ENCODE data around the gene C1orf159. TPM values are rescaled to one million over a fixed set of nuclear protein-coding genes. Genes with fewer than 3 reads are reported as not detected.

The C1orf159 gene
- total RNA-seq, 1 experiment from 2014 or later: 32.0 TPM

Other genes with a start within 250 kb of the C1orf159 start
- 14.8 and 17.4 TPM in 2 replicates for gene SAMD11, start 192.2 kb downstream of the C1orf159 start, total RNA-seq (2014; rRNA removed; shearing (Covaris generic))
- 239 and 287 TPM in 2 replicates for gene NOC2L, start 156.8 kb downstream of the C1orf159 start, total RNA-seq (2014; rRNA removed; shearing (Covaris generic))
- 50.8 and 87.8 TPM in 2 replicates for gene KLHL17, start 155.5 kb downstream of the C1orf159 start, total RNA-seq (2014; rRNA removed; shearing (Covaris generic))
- gene PLEKHN1, start 149.6 kb downstream of the C1orf159 start, total RNA-seq (2014; rRNA removed; shearing (Covaris generic)): 1.6 and 2.0 TPM in 2 replicates
- gene PERM1, start 134.0 kb downstream of the C1orf159 start, total RNA-seq (2014; rRNA removed; shearing (Covaris generic)): not detected in 2 replicates
- gene HES4, start 116.0 kb downstream of the C1orf159 start, total RNA-seq (2014; rRNA removed; shearing (Covaris generic)): 11.3 and 17.5 TPM in 2 replicates
- gene ISG15, start 102.6 kb downstream of the C1orf159 start, total RNA-seq (2014; rRNA removed; shearing (Covaris generic)): 110 and 124 TPM in 2 replicates
- gene AGRN, start 96.0 kb downstream of the C1orf159 start, total RNA-seq (2014; rRNA removed; shearing (Covaris generic)): 126 and 130 TPM in 2 replicates
- not detected in 2 replicates for gene RNF223, start 41.8 kb downstream of the C1orf159 start, total RNA-seq (2014; rRNA removed; shearing (Covaris generic))
- not detected in 2 replicates for gene TTLL10, start 57.8 kb upstream of the C1orf159 start, total RNA-seq (2014; rRNA removed; shearing (Covaris generic))
- not detected in 2 replicates for gene TNFRSF18, start 90.5 kb upstream of the C1orf159 start, total RNA-seq (2014; rRNA removed; shearing (Covaris generic))
- gene TNFRSF4, start 98.1 kb upstream of the C1orf159 start, total RNA-seq (2014; rRNA removed; shearing (Covaris generic)): 0.07 and 0.89 TPM in 2 replicates
- 102 and 127 TPM in 2 replicates for gene SDF4, start 115.9 kb upstream of the C1orf159 start, total RNA-seq (2014; rRNA removed; shearing (Covaris generic))
- 40.3 and 47.2 TPM in 2 replicates for gene B3GALT6, start 116.1 kb upstream of the C1orf159 start, total RNA-seq (2014; rRNA removed; shearing (Covaris generic))
- 3.6 and 6.3 TPM in 2 replicates for gene C1QTNF12, start 130.6 kb upstream of the C1orf159 start, total RNA-seq (2014; rRNA removed; shearing (Covaris generic))
- 81.8 and 105 TPM in 2 replicates for gene UBE2J2, start 157.8 kb upstream of the C1orf159 start, total RNA-seq (2014; rRNA removed; shearing (Covaris generic))
- 4.0 and 10.2 TPM in 2 replicates for gene SCNN1D, start 164.3 kb upstream of the C1orf159 start, total RNA-seq (2014; rRNA removed; shearing (Covaris generic))
- gene ACAP3, start 191.8 kb upstream of the C1orf159 start, total RNA-seq (2014; rRNA removed; shearing (Covaris generic)): 55.7 and 55.9 TPM in 2 replicates
- 93.5 and 98.6 TPM in 2 replicates for gene PUSL1, start 192.5 kb upstream of the C1orf159 start, total RNA-seq (2014; rRNA removed; shearing (Covaris generic))
- gene INTS11, start 208.6 kb upstream of the C1orf159 start, total RNA-seq (2014; rRNA removed; shearing (Covaris generic)): 169 and 189 TPM in 2 replicates
- 25.0 and 27.7 TPM in 2 replicates for gene CPTP, start 208.7 kb upstream of the C1orf159 start, total RNA-seq (2014; rRNA removed; shearing (Covaris generic))
- gene TAS1R3, start 215.2 kb upstream of the C1orf159 start, total RNA-seq (2014; rRNA removed; shearing (Covaris generic)): 0.14 TPM in 1 of 2 replicates, not detected in the other
- 189 and 191 TPM in 2 replicates for gene DVL1, start 233.3 kb upstream of the C1orf159 start, total RNA-seq (2014; rRNA removed; shearing (Covaris generic))
- gene MXRA8, start 242.5 kb upstream of the C1orf159 start, total RNA-seq (2014; rRNA removed; shearing (Covaris generic)): 54.2 and 80.1 TPM in 2 replicates